Measurements from ENCODE around the gene NFU1. TPM values are rescaled to one million over a fixed set of nuclear protein-coding genes. Genes with fewer than 3 reads are reported as not detected.
"Not testable (repeated sequence)": the region's sequence is repeated elsewhere in the genome, so short reads cannot be mapped to it uniquely, and the experiment has no call there.

NFU1 gene
- total and polyA plus RNA-seq, 9 of the 15 experiments (the other 6 are each of a cell fraction or from before 2014, with no cell fraction given): 33.3 to 61.8 (median 53.7) TPM

- TF ChIP-seq, protein P1, sequence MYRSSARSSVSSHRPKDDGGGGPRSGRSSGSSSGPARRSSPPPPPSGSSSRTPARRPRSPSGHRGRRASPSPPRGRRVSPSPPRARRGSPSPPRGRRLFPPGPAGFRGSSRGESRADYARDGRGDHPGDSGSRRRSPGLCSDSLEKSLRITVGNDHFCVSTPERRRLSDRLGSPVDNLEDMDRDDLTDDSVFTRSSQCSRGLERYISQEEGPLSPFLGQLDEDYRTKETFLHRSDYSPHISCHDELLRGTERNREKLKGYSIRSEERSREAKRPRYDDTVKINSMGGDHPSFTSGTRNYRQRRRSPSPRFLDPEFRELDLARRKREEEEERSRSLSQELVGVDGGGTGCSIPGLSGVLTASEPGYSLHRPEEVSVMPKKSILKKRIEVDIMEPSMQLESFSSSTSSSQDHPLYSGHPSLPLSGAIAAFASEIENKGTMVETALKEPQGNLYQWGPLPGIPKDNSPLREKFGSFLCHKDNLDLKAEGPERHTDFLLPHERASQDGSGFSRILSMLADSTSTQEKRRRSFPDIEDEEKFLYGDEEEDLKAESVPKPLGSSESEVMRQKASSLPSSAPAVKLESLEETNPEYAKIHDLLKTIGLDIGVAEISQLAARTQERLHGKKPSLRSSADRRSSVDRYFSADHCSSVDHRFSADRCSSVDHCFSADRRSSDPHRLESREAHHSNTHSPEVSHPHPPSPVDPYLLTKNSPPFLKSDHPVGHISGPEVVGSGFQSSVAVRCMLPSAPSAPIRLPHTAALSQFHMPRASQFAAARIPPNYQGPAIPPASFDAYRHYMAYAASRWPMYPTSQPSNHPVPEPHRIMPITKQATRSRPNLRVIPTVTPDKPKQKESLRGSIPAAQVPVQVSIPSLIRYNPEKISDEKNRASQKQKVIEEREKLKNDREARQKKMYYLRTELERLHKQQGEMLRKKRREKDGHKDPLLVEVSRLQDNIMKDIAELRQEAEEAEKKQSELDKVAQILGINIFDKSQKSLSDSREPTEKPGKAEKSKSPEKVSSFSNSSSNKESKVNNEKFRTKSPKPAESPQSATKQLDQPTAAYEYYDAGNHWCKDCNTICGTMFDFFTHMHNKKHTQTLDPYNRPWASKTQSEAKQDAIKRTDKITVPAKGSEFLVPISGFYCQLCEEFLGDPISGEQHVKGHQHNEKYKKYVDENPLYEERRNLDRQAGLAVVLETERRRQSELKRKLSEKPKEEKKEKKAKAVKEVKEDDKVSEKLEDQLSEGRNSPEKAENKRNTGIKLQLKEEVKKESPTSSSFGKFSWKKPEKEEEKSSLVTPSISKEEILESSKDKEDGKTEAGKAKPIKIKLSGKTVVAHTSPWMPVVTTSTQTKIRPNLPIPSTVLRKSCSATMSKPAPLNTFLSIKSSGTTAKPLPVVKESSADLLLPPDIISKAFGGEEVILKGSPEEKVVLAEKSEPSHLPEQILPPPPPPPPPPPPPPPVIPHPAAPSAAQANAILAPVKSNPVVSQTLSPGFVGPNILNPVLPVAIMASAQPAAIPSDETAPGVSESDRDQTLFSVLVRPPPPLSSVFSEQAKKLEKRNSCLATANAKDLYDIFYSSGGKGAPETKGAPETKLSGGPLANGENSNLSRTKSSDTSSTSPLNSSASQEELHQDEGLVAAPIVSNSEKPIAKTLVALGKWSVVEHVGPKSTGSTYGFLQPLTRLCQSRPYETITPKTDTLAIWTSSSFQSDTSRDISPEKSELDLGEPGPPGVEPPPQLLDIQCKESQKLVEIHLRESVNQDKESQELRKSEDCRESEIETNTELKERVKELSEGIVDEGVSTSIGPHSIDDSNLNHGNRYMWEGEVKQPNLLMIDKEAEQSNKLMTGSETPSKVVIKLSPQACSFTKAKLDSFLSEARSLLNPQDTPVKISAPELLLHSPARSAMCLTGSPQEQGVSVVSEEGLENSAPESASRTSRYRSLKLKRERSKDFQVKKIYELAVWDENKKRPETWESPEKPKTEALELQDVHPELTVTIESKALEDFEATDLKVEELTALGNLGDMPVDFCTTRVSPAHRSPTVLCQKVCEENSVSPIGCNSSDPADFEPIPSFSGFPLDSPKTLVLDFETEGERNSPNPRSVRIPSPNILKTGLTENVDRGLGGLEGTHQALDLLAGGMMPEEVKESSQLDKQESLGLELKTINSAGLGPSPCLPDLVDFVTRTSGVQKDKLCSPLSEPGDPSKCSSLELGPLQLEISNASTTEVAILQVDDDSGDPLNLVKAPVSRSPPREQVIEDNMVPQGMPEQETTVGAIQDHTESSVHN (IDR thresholded peaks at IDR 0.05; ENCODE audit: borderline replicate concordance in 1 of 2, low read depth in 1 of 2): no peak
- TF ChIP-seq, protein P2, sequence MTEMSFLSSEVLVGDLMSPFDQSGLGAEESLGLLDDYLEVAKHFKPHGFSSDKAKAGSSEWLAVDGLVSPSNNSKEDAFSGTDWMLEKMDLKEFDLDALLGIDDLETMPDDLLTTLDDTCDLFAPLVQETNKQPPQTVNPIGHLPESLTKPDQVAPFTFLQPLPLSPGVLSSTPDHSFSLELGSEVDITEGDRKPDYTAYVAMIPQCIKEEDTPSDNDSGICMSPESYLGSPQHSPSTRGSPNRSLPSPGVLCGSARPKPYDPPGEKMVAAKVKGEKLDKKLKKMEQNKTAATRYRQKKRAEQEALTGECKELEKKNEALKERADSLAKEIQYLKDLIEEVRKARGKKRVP (CRISPR knock-in tag; IDR thresholded peaks at IDR 0.05): no peak
Observed at GRCh38 chr2:69356471-69356870, 80.8 kb downstream of the NFU1 start (continued).

- POLR2A ChIA-PET: interaction anchor here (0.6 to 2.6 kb wide), 4 partner anchors 10 to 230 kb away, joined by 3 to 8 read pairs (median 4); no protein-coding TSS in a partner anchor
- H3K27ac ChIP-seq (ENCODE audit: extremely low read depth, low read depth, low read length); CTCF ChIA-PET (ENCODE audit: low intra/inter-chr PET ratio): not testable (repeated sequence)
Observed at GRCh38 chr2:69354976-69355375, 82.3 kb downstream of the NFU1 start.

More at GRCh38 chr2:69354976-69355375, 82.3 kb downstream of the NFU1 start:
- intact Hi-C loops (cut with micrococcal nuclease); H3K4me1 ChIP-seq (replicated peaks in 1 of 2; ENCODE audit: control insufficient read depth in 2 of 2, insufficient read depth in 2 of 2, low read length in 2 of 2); H3K9me1 ChIP-seq (ENCODE audit: control insufficient read depth, insufficient read depth, low read length); DNase-seq (ENCODE audit: extremely low read depth in 1 of 4, low spot score in 3 of 4); H3K9ac ChIP-seq (ENCODE audit: insufficient read depth in 1 of 2, low read depth in 2 of 2, low read length in 2 of 2); H3K79me2 ChIP-seq (ENCODE audit: control insufficient read depth, insufficient read depth, low read length); H2AFZ ChIP-seq (ENCODE audit: low read depth, low read length); H3K4me2 ChIP-seq (ENCODE audit: insufficient read depth, low read length); H3K27me3 ChIP-seq (ENCODE audit: control insufficient read depth in 2 of 2, insufficient read depth in 2 of 2, low read length in 2 of 2); H3K9me3 ChIP-seq (replicated peaks; ENCODE audit: control insufficient read depth, insufficient read depth, low read depth, low read length); in situ Hi-C loops (cut with MboI); BruUV-seq (replicated peaks); H3K4me3 ChIP-seq; FAIRE-seq; H4K20me1 ChIP-seq (replicated peaks; ENCODE audit: control insufficient read depth, insufficient read depth, low read length): not testable (repeated sequence)
- ATAC-seq: peak; percentile 14
- 75% methylated on average over 3 of the region's 3 CpGs for WGBS (ENCODE audit: insufficient coverage, low coverage, missing lambda C conversion rate)
- H3K36me3 ChIP-seq (ENCODE audit: control insufficient read depth, insufficient read depth, low read length): peaks cover 76% of the 10 kb centered on the region

Measured in K562 (cell line).